Hippocampal formation (tissue), 2 donors: ENCODE results near the gene CDKN2AIP.
"Not testable (repeated sequence)": the region's sequence is repeated elsewhere in the genome, so short reads cannot be mapped to it uniquely, and the experiment has no call there.

Source experiments
- DNase-seq, 2 donors: peaks; one replicate each; lab custom pipeline; 2025; lab: John Stamatoyannopoulos, UW

Gene CDKN2AIP

DNA sequence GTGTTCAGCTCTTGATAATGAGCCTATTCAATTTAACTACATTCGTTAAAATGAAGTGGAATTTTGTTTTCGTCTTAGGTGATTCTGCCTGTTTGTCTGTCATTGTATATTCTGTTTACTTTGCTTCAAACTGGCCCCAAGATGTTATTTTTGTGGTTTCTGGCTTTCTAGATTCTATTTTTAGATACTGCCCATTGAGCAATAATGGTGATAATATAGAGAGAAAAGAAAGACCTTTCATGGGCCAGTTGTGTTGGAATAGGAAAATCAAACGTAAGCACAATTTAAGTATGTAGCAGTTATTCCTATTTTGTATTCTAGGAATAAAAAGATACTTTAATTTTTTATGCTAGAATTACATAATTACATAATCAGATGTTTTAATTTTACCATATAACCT, 4.0 kb downstream of the CDKN2AIP start:
- no peak for DNase-seq

DNA sequence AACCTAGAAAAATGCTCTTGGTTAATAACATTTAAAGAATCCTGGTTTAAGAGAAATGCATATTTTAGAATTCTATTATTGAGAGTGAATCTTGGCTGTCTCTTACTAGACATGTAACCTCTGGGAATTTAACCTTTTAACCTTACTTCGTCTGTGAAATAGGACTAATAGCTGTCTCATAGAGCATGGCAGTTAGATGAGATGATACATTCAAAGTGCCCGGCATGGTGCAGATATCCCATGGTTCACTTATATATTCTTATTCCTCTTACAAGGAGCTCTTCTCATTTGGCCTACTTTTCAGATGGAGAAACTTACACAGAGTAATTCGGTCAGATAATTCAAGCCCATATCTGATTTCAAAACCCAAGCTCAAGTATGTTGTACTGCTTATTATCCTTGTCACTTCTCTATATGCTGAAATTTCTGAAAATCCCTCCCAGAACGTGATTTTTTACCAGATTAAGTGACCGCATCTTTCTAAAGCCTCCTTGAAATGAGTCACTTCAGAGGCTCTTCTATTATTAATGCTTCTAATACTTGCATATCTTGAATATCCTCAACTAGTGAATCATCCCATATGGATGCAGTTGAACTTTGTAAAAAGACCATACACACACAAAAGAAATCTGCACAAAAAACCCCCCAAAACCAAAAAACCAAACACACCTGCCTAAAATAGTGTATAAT, 4.9 kb downstream of the CDKN2AIP start:
- DNase-seq, result no peak

DNA sequence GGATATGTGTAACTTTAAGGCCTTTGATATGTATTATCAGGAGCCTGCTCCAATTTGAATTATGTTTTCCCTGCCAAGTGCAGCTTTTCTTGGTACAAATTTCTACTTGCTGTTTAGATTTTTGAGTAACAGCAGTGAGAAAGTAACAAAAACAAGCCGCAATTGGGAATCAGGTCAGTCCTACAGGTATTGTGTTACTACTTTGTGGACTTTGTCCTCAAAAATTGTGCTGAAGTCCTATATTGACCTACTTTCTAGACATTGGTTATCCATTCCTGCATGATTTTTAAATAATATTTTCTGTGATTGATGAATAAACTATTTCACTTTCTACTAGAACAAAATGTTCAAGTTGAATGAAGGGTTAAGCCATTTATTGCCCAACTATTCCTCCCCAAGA, 5.7 kb downstream of the CDKN2AIP start:
- DNase-seq, result no peak

DNA sequence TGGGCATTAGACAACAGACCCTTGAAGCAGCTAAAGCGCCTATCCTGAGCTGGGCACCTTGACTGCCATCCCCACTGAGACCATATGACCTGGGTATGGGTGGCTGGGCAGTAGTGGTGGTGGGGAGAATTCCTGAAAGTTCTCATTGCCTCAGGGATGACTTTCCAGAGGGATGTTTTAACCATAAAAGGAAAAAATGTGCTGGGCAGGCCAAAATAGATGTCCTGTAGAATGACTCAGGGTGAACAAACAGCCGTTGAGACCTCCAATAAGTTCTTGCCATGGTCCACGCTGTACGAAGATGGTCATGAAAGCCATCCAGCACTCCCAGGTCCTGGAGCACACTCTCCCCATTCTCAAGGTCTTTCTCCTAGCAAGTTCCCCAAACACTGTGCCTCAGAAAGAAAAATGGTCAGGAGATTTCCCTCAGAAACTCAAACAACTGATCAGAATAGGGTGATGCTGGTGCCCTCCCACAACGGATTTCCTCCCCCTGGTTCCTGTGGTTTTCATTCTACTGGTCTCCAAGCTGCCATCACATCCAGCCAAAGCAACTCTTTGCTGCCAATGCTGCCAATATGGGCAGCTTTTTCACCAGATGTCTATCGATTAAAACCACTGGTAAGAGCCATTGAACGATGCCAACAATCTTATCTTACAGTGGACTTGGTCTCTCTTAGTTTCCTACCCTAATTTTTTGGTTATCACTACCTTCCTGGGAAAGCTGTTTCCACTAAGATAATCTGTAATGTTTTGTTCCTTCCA, 11.2 kb downstream of the CDKN2AIP start:
- DNase-seq, result no peak

DNA sequence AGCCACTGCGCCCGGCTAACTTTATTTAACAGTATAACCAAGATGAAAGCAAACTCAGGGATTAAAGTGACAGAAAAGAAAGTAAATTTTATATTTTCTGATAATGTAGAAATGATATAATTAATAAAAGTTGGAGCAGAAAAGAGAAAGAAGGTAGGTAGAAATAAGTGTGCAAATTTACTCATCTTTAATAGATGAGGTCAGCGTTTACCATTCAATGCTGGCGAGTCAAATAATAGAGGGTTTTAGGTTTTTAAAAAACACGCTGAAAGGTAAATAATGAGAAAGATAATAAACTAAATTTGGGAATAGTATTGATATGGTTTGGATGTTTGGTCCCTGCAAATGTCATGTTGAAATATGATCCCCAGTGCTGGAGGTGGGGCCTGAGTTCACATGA, 13.6 kb downstream of the CDKN2AIP start:
- no peak for DNase-seq

DNA sequence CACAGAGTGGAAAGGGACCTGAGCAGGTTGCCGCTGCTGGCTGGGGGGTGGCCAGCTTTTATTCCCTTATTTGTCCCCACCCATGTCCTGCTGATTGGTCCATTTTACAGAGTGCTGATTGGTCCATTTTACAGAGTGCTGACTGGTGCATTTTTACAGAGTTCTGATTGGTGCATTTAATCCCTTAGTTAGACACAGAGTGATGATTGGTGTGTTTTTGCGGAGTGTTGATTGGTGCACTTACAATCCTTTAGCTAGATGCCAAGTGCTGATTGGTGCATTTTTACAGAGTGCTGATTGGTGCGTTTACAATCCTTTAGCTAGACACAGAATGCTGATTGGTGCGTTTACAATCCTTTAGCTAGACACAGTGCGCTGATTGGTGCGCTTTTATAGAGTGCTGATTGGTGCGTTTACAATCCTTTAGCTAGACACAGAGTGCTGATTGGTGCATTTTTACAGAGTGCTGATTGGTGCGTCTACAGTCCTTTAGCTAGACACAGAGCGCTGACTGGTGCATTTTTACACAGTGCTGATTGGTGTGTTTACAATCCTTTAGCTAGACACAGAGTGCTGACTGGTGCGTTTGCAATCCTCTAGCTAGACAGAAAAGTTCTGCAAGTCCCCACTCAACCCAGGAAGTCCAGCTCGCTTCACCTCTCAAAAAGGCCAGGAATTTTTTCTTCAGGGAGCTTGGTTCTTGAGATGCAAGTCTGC, 19.6 kb downstream of the CDKN2AIP start:
- not testable (repeated sequence) for DNase-seq

DNA sequence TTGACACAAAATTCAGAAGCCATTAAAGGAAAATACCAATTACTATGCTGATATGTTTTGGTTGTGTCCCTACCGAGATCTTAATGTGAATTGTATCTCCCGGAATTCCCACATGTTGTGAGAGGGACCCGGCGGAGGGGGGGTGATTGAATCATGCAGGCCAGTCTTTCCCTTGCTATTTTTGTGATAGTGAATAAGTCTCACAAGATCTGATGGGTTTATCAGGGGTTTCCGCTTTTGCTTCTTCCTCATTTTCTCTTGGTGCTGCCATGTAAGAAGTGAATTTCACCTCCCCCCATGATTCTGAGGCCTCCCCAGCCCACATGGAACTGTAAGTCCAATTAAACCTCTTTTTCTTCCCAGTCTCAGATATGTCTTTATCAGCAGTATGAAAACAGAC, 21.4 kb downstream of the CDKN2AIP start:
- DNase-seq, result not testable (repeated sequence)

DNA sequence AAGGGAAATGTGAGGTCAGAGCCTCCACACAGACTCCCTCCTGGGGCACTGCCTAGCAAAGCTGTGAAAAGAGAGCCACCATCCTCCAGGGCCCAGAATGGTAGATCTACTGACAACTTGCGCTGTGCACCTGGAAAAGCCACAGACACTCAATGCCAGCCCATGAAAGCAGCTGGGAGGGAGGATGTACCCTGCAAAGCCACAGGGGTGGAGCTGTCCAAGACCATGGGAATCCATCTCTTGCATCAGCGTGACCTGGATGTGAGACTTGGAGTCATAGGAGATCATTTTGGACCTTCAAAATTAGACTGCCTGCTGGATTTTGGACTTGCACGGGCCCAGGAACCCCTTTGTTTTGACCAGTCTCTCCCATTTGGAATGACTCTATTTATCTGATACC, 22.8 kb downstream of the CDKN2AIP start:
- no peak for DNase-seq

DNA sequence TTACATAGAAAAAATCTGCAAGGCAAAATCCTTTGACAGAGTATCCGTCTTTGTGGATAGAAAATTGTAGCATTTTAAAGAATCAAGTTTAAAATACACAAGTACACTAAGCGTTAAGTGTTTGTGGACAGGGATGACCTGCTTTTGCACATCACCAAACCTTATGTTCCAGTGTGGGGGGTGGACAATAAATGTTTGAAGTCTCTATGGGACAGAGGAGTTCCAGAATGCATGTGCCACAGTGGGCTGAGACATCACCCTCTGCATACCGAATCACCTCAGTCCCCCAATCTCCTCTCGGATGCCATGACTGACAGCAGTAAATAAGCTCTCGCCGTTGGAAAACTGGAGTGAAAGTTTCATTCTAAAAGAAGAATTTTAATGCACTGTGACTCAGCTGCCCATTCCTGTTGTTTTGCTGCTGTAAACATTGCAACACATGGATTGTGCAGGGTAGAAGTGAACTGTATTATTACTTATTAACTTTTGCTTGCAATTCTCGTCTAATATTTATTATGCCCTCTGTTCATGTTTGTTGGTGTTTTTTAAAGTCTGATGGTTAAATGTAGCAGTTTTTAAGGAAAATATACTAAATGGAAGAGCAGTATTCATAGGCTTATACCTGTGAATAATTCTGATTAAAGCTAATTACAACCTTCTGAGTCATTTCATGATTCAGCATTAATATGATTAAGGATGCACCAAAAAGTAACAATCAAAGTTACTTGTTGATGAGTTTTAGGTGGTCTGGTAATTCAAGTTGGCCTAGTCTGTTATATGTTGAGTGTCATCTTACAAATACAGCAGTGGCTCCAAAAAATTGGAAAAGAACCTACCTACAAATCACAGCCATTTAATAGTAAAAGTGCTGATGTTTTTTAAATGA, 24.0 kb downstream of the CDKN2AIP start:
- DNase-seq, result no peak

DNA sequence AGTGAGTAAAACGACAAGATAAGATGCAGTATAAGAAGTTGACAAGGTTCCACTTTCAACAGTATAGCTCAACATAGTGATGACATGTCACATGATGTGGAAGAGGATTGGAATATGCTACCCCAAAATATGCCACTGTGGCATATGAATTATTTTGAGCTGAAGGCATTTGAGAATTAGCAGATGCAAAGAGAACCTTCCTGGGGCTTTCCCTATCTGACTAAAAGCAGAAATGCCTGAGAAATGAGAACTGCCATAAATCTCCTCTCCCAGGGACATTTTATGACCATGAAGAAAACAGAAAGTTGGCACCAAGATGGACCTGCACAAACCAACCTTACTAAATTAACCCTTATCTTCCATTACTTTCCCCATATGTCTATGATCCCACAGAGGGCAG, 24.8 kb downstream of the CDKN2AIP start:
- DNase-seq, result no peak

DNA sequence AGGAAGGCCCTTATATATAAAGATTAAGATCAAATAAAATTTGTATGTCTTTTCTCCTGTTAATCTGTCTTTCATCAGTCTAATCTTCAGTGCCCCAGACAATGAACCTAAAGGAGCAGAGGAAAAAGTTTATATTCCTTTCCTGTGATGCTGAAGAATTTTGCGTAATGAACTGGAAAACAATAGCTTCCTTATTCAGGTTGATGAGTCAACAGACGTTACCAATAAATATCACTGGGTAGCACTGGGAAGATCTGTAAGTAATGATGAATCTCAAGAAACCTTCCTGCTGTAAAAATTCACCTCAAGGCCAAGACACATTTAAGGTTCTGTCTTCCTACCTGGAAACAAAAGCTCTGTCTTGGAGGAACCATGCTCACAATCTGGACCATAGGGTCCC, 25.5 kb downstream of the CDKN2AIP start:
- DNase-seq, result no peak

DNA sequence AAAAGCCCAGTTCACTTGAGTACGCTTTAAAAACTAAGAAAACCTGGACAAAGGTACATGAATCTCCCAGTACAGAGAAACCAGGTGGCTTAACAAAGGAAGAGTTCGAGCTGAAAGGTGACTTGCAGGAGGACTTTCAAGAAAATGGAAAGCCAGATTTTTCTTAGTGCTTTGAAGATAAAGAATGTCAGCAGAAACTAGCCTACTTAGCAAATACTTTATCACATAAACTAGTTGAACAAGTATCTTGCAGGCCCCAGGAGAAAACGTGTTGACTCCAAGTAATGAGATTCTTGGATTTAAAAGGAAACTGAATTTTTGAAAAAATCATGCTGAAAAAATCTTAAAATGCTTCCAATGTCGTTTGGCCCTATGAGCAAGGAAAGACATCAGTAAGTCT, 26.4 kb downstream of the CDKN2AIP start:
- DNase-seq, result no peak

DNA sequence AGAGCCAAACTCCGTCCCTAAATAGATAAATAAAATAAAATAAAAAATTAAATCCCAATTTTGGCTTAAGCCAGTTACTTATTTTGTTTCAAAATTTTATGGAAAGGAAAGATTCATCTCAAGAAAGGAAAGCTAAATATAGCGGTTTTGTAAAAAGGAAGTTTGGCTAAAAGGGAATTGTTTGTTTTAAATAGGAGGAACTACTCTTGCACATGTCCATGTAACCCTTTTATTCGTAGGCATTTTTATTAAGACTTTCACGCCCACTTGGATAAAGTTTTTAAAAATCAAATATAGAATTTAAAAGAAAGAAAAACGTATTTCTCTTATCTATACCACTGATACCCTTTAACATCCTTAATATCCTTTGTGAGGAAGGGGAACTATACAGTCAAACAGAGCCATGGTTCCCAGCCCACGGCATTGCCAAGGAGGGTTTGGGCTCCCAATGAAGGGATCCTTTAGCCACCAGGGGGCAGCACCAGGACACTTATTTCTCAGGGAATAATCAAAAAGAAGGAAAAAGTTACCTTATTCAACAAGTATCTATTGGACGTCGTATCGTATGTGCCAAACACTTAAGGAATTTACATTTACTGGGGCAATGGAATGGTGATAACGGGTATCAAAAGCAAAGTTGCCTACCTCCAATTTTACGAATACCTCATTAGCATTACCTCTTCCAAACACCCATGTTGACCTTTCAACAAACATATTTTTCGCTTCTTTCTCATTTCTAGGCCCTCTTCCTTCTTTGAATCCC, 27.7 kb downstream of the CDKN2AIP start:
- peak; percentile 53 to 61 for DNase-seq

DNA sequence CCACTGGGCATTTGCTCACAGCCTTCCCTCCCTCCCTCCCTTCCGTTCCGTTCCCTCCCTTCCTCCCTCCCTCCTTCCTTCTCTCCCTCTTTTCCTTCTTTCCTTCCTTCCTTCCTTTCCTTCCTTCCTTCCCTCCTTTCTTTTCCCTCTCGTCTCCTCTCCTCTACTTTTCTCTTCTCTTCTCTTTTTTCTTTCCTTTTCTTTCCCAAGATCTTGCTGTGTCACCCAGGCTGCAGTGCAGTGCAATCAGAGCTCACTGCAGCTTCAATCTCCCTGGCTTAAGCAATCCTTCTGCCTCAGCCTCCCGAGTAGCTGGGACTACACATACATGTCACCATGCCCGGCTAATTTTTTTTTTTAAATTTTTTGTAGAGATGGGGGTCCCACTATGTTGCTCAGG, 33.7 kb downstream of the CDKN2AIP start:
- no peak for DNase-seq

DNA sequence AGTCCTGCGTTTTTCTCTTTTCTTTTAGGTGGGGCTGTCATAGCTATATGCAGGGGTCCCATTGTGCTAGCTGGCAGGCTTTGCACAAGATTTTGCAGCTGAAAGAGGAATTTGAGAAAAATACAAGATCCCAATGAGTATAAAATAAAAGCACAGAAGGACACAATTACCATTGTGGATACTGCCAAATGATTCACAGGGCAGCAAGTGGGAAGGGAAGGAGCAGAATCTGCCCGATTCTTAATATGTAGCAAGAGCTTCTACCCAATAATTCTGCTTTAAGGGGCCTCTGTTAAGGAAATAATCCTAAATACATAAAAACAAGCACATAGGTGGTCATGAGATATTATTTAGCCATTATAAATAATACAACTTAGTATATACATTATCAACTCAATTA, 34.5 kb downstream of the CDKN2AIP start:
- DNase-seq, result no peak

DNA sequence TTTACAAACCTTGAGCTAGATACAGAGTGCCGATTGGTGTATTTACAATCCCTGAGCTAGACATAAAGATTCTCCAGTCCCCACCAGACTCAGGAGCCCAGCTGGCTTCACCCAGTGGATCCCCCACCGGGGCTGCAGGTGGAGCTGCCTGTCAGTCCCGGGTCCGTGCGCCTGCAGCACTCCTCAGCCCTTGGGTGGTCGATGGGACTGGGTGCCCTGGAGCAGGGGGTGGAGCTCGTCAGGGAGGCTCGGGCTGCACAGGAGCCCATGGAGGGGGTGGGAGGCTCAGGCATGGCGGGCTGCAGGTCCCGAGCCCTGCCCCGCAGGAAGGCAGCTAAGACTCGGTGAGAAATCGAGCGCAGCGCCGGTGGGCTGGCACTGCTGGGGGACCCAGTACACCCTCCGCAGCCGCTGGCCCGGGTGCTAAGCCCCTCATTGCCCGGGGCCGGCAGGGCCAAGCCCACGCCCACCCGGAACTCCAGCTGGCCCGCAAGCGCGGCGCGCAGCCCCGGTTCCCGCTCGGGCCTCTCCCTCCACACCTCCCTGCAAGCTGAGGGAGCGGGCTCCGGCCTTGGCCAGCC, 38.2 kb downstream of the CDKN2AIP start:
- not testable (repeated sequence) for DNase-seq

DNA sequence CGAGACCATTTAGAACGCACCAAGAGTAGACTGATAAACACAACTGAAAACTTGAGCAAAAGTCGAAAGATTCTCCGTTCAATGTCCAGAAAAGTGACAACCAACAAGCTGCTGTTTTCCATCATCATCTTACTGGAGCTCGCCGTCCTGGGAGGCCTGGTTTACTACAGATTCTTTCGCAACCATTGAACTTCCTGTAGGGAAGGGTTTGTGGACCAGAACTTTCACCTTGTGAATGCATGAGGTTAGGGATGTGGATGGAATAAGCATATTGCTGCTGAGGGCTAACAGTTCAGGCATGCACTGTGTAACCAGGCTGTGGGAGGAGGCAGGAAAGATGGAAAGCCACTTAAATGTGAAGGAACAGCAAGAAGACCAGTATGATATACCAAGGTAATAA, 39.6 kb downstream of the CDKN2AIP start:
- DNase-seq, result no peak

DNA sequence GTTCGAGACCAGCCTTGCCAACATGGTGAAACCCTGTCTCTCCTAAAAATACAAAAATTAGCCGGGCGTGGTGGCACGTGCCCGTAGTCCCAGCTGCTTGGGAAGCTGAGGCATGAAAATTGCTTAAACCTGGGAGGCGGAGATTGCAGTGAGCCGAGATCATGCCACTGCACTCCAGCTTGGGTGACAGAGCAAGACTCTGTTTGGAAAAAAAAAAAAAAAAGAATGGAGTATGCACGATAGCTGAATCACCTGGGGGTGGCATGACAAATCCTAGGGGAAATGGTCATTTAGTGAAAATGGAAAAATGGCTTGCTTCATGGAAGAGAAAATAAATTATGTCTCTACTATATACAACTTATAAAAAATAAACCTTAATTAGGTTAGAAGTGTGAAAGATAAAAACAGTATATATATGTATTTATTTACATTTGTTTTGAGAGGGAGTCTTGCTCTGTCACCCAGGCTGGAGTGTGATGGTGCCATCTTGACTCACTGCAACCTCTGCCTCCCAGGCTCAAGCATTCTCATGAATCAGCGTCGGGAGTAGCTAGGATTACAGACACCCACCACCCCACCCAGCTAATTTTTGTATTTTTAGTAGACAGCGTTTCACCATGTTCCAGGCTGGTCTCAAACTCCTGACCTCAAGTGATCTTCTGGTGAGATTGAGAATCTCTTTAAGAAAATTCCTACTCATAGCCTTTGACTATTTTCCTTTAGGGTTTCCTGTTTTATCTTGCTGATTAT, 41.1 kb downstream of the CDKN2AIP start:
- no peak for DNase-seq

DNA sequence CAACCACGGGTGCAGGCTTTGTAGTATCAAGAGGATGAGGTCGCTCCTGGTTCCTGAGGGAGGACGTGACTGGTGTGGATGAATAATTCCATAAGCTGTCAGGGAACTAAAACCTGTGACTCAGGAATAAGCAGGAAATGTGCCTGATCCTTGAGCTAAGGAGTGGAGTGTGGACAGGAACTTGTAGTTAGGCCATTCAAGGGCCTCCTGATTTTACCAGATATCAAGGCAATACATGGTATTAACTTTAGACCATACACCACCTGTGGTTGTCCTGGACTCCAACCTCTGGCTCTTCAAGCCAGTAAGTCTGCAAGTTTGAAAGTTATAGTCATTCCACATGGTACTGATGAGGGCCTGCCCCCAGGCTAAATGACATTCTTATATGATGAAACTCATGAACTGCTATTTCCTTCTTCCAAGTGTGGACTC, 48.4 kb downstream of the CDKN2AIP start:
- DNase-seq, result no peak

DNA sequence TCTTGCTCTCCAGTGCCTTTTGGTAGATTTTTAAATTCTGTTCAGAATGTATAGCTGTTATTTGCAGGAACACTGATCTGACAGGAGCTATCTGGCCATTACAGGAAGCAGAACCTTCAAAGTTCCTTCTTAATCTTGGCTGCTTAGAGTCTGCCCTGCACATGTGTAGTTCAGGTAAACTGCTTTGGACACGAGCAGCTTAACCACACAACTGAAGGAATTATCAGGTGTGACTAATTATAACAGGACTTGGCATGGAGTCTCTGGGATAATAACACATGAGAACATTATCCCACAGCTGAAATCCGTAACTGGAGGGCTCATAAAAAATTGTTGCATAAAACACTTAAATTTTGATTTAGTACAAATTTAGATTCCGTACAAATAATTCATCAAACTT, 48.8 kb downstream of the CDKN2AIP start:
- DNase-seq, result no peak
